ENCODE results near the gene MAPKAP1. TPM values are rescaled to one million over a fixed set of nuclear protein-coding genes. Genes with fewer than 3 reads are reported as not detected.

The MAPKAP1 gene
- polyA plus RNA-seq, 4 donors, result 38.4 to 57.4 (median 43.6) TPM

DNA sequence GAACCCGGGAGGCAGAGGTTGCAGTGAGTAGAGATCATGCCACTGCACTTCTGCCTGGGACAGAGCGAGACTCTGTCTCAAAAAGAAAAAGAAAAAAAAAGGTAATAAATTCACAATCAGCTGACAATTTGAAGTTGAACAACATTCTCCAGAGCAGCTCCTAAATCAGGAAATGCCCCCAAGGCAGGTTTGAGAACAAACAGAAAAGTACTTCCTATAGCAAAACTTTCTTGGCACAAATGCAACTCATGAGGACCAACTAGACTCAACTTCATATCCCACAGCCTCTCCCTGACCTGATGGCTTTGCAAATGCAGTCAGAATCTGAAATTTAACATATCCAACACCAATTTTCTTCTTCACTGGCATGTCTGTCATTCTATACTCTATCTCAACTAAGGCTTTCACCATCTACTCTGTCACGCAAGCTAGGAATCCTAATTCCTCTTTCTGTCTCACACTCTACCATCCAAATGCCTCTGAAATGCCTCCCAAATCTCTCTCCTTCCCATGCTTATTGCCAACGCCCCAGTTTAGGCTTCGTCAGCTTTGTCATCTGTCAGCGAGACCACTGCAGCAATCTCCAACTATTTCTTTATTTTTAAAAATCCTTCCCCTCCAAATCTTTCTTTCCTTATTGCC is 113.3 kb downstream of the MAPKAP1 start:
- no peak overlapping the region for H3K4me3 ChIP-seq (ENCODE audit: low read depth in 1 of 3, low read length in 3 of 3)
- H3K27me3 ChIP-seq (ENCODE audit: control insufficient read depth in 3 of 3, insufficient read depth in 3 of 3, low read length in 3 of 3), result no peaks in the 10 kb centered on the region
- peaks cover 0 to 5% (median 0%) of the 10 kb centered on the region in 3 donors for H3K36me3 ChIP-seq (ENCODE audit: control insufficient read depth in 3 of 3, insufficient read depth in 2 of 3, low read depth in 1 of 3, low read length in 3 of 3)
- H3K9me3 ChIP-seq (ENCODE audit: control insufficient read depth in 2 of 2, insufficient read depth in 1 of 2, low read depth in 1 of 2, low read length in 1 of 2), result no peaks in the 10 kb centered on the region
- 87 to 91% (median 89%) methylated on average over 6 of the region's 6 CpGs for WGBS, 3 donors
- DNase-seq (peak in 1 of 2 donors; percentile 4), FAIRE-seq (no peak)
- H3K4me1 ChIP-seq (ENCODE audit: control insufficient read depth in 3 of 3, insufficient read depth in 2 of 3, low read depth in 1 of 3, low read length in 2 of 3), result peaks cover 0 to 3% (median 0%) of the 10 kb centered on the region in 3 donors
- no peak overlapping the region for H3K27ac ChIP-seq (ENCODE audit: low read depth in 1 of 3, low read length in 2 of 3)

DNA sequence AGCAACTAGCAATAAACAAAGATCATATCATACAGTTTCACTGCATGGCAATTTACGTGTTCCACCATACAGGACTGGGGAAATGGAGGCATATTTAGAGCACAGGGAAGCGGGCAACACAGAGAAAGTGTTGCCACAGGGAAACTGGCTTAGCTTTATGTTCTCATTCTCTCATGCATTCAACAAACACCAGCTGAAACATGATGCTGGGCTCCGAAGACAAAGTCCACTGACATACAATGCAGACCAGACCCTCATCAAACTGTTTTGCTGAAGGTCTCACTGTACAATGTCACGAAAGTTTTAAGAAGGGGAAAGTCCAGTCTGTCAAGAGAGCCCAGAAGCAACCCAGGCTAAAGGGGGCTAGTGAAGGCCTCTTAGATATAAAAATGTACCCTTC is 115.1 kb downstream of the MAPKAP1 start:
- DNase-seq, result no peak
- Histone ChIP-seq H3K27ac (ENCODE audit: low read depth in 1 of 3, low read length in 2 of 3) (no peak overlapping the region), H3K4me1 (ENCODE audit: control insufficient read depth in 3 of 3, insufficient read depth in 2 of 3, low read depth in 1 of 3, low read length in 2 of 3) (peaks cover 0 to 3% (median 0%) of the 10 kb centered on the region in 3 donors), H3K4me3 (ENCODE audit: low read depth in 1 of 3, low read length in 3 of 3) (no peak overlapping the region), H3K27me3 (ENCODE audit: control insufficient read depth in 3 of 3, insufficient read depth in 3 of 3, low read length in 3 of 3) (no peaks in the 10 kb centered on the region), H3K36me3 (ENCODE audit: control insufficient read depth in 3 of 3, insufficient read depth in 2 of 3, low read depth in 1 of 3, low read length in 3 of 3) (peaks cover 0 to 5% (median 0%) of the 10 kb centered on the region in 3 donors), H3K9me3 (ENCODE audit: control insufficient read depth in 2 of 2, insufficient read depth in 1 of 2, low read depth in 1 of 2, low read length in 1 of 2) (no peaks in the 10 kb centered on the region)
- 95 to 98% (median 95%) methylated on average over 4 of the region's 4 CpGs for WGBS, 3 donors
- FAIRE-seq, result no peak

GRCh38 chr9:125591245-125591644 is 115.8 kb downstream of the MAPKAP1 start:
- Histone ChIP-seq H3K36me3 (ENCODE audit: control insufficient read depth in 3 of 3, insufficient read depth in 2 of 3, low read depth in 1 of 3, low read length in 3 of 3) (peaks cover 0 to 4% (median 0%) of the 10 kb centered on the region in 3 donors), H3K27ac (ENCODE audit: low read depth in 1 of 3, low read length in 2 of 3) (no peak overlapping the region), H3K4me3 (ENCODE audit: low read depth in 1 of 3, low read length in 3 of 3) (no peak overlapping the region), H3K4me1 (ENCODE audit: control insufficient read depth in 3 of 3, insufficient read depth in 2 of 3, low read depth in 1 of 3, low read length in 2 of 3) (peaks cover 0 to 3% (median 0%) of the 10 kb centered on the region in 3 donors), H3K27me3 (ENCODE audit: control insufficient read depth in 3 of 3, insufficient read depth in 3 of 3, low read length in 3 of 3) (no peaks in the 10 kb centered on the region), H3K9me3 (ENCODE audit: control insufficient read depth in 2 of 2, insufficient read depth in 1 of 2, low read depth in 1 of 2, low read length in 1 of 2) (no peaks in the 10 kb centered on the region)
- DNase-seq (no peak), FAIRE-seq (no peak)
- 85 to 91% (median 90%) methylated on average over 3 of the region's 3 CpGs for WGBS, 3 donors

DNA sequence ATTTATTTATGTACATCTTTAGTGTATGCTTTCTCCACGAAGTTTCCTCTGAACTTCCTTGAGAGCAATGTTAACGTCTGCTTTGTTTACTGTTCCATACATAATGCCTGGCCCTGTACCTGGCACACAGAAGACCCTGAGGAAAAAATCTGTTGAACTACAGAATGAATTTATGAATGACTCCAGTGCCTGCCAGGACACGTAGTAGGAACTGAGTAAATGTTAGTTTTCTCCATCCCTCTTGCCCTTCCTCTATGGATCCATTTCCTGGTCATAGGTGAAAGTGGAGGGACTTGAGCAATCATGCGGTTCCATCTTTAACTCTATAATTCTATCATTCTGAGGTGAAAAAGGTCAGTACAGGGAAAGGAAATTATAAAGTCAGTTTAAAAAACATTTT is 117.7 kb downstream of the MAPKAP1 start:
- Histone ChIP-seq H3K4me1 (ENCODE audit: control insufficient read depth in 3 of 3, insufficient read depth in 2 of 3, low read depth in 1 of 3, low read length in 2 of 3) (peaks cover 0 to 7% (median 0%) of the 10 kb centered on the region in 3 donors), H3K9me3 (ENCODE audit: control insufficient read depth in 2 of 2, insufficient read depth in 1 of 2, low read depth in 1 of 2, low read length in 1 of 2) (no peaks in the 10 kb centered on the region), H3K36me3 (ENCODE audit: control insufficient read depth in 3 of 3, insufficient read depth in 2 of 3, low read depth in 1 of 3, low read length in 3 of 3) (peaks cover 0 to 10% (median 2%) of the 10 kb centered on the region in 3 donors), H3K27me3 (ENCODE audit: control insufficient read depth in 3 of 3, insufficient read depth in 3 of 3, low read length in 3 of 3) (no peaks in the 10 kb centered on the region), H3K27ac (ENCODE audit: low read depth in 1 of 3, low read length in 2 of 3) (no peak overlapping the region), H3K4me3 (ENCODE audit: low read depth in 1 of 3, low read length in 3 of 3) (no peak overlapping the region)
- FAIRE-seq (no peak), DNase-seq (no peak)
- WGBS, 3 donors, result 64 to 65% (median 64%) methylated on average over 4 of the region's 4 CpGs

DNA sequence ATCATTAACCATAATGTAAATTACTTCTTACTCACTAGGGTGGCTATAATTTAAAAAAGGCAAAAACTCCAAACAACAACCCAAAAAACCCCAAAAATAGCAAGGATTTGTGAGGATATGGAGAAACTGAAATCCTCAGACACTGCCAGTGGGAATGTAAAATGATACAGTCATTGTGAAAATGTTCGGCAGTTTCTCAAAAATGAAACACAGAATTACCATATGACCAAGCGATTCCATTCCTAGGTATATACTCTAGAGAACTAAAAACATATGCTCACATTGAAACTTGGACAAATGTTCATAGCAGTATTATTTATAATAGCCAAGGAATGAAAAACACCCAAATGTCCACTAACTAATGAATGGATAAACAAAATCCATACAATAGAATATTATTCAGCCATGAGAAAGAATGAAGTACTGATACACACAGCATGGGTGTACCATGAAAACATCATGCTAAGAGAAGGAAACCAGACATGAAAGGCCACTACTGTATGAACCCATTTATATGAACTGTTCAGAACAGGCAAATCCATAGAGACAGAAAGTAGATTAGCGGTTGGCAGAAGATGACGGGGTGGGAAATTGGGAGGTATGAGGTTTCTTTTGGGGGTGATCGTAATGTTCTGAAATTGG is 119.1 kb downstream of the MAPKAP1 start:
- H3K9me3 ChIP-seq (ENCODE audit: control insufficient read depth in 2 of 2, insufficient read depth in 1 of 2, low read depth in 1 of 2, low read length in 1 of 2), result no peaks in the 10 kb centered on the region
- H3K4me1 ChIP-seq (ENCODE audit: control insufficient read depth in 3 of 3, insufficient read depth in 2 of 3, low read depth in 1 of 3, low read length in 2 of 3), result peaks cover 0 to 4% (median 0%) of the 10 kb centered on the region in 3 donors
- FAIRE-seq (no peak), DNase-seq (no peak)
- no peaks in the 10 kb centered on the region for H3K27me3 ChIP-seq (ENCODE audit: control insufficient read depth in 3 of 3, insufficient read depth in 3 of 3, low read length in 3 of 3)
- H3K27ac ChIP-seq (ENCODE audit: low read depth in 1 of 3, low read length in 2 of 3), result no peak overlapping the region
- H3K4me3 ChIP-seq (ENCODE audit: low read depth in 1 of 3, low read length in 3 of 3), result no peak overlapping the region
- WGBS, 3 donors, result 93 to 96% (median 95%) methylated on average over 5 of the region's 5 CpGs
- H3K36me3 ChIP-seq (ENCODE audit: control insufficient read depth in 3 of 3, insufficient read depth in 2 of 3, low read depth in 1 of 3, low read length in 3 of 3), result peaks cover 0 to 13% (median 2%) of the 10 kb centered on the region in 3 donors

GRCh38 chr9:125586172-125586511 is 120.9 kb downstream of the MAPKAP1 start:
- WGBS, 3 donors, result 18 to 39% (median 20%) methylated on average over 3 of the region's 3 CpGs
- no peak overlapping the region for H3K27ac ChIP-seq (ENCODE audit: low read depth in 1 of 3, low read length in 2 of 3)
- no peaks in the 10 kb centered on the region for H3K27me3 ChIP-seq (ENCODE audit: control insufficient read depth in 3 of 3, insufficient read depth in 3 of 3, low read length in 3 of 3)
- peaks cover 2 to 13% (median 4%) of the 10 kb centered on the region in 3 donors for H3K36me3 ChIP-seq (ENCODE audit: control insufficient read depth in 3 of 3, insufficient read depth in 2 of 3, low read depth in 1 of 3, low read length in 3 of 3)
- H3K9me3 ChIP-seq (ENCODE audit: control insufficient read depth in 2 of 2, insufficient read depth in 1 of 2, low read depth in 1 of 2, low read length in 1 of 2), result no peaks in the 10 kb centered on the region
- H3K4me3 ChIP-seq (ENCODE audit: low read depth in 1 of 3, low read length in 3 of 3), result no peak overlapping the region
- no peak for FAIRE-seq
- DNase-seq, result peak; percentile 33 to 45
- peaks cover 0 to 4% (median 0%) of the 10 kb centered on the region in 3 donors for H3K4me1 ChIP-seq (ENCODE audit: control insufficient read depth in 3 of 3, insufficient read depth in 2 of 3, low read depth in 1 of 3, low read length in 2 of 3)

DNA sequence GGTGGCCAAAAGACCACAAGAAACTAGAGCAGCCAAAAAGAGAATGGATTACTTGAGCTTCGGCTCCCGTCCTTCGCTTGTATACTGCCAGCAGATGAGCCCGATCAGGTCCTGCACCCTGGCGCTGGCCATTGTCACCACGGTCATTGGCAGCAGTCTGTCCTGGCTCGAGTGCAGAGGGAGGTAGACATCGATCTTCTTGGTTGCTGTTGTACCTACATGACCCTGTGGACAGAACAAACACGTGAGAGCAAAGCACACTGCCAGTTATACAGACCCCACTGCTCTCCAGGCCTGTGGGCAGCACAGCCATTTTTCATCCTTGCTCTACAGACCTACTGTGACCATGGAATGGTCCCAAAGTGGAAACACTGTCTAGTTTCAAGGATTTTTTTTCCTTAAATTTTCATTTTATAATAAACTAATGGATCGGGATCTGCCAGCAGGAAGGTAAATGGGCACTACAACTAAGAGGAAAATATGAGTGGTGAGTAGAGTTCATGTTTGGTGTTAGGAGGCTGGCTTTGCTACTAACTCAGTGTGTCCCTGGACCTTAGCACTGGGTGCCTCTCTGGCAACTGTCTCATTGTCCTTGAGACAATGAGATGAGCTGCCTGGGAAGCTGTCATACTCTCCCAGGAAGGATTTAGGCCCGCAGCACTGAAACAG is 121.4 kb downstream of the MAPKAP1 start:
- Histone ChIP-seq H3K36me3 (ENCODE audit: control insufficient read depth in 3 of 3, insufficient read depth in 2 of 3, low read depth in 1 of 3, low read length in 3 of 3) (peaks cover 2 to 13% (median 4%) of the 10 kb centered on the region in 3 donors), H3K9me3 (ENCODE audit: control insufficient read depth in 2 of 2, insufficient read depth in 1 of 2, low read depth in 1 of 2, low read length in 1 of 2) (no peaks in the 10 kb centered on the region), H3K4me1 (ENCODE audit: control insufficient read depth in 3 of 3, insufficient read depth in 2 of 3, low read depth in 1 of 3, low read length in 2 of 3) (peaks cover 0 to 4% (median 0%) of the 10 kb centered on the region in 3 donors), H3K27me3 (ENCODE audit: control insufficient read depth in 3 of 3, insufficient read depth in 3 of 3, low read length in 3 of 3) (no peaks in the 10 kb centered on the region), H3K27ac (ENCODE audit: low read depth in 1 of 3, low read length in 2 of 3) (no peak overlapping the region), H3K4me3 (ENCODE audit: low read depth in 1 of 3, low read length in 3 of 3) (no peak overlapping the region)
- no peak for DNase-seq
- WGBS, 3 donors, result 89 to 93% (median 92%) methylated on average over 11 of the region's 11 CpGs
- FAIRE-seq, result no peak

DNA sequence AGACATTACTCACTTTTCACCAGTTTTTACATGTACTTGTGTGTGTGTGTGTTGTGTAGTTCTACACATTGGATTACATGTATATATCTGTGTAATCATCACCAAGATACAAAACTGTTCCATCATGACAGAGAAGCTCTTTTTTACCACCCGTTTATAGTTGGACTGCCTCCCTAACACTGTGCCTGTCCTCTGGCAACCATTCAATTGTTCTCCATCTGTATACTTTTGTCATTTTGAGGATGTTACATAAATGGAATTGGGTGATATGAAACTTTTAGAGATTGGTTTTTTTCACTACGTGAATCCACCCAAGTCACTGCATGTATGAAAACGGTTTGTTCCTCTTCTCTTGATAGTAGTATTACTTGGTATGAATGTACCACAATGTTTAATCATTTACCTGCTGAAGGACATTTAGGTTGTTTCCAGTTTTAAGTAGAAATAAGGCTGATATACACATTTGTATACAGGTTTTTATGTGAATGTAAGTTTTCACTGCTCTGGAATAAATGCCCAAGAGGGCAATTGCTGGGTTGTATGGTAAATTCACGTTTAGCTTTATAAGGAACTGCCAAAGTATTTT is 126.2 kb downstream of the MAPKAP1 start:
- Histone ChIP-seq H3K27ac (ENCODE audit: low read depth in 1 of 3, low read length in 2 of 3) (no peak overlapping the region), H3K27me3 (ENCODE audit: control insufficient read depth in 3 of 3, insufficient read depth in 3 of 3, low read length in 3 of 3) (no peaks in the 10 kb centered on the region), H3K4me1 (ENCODE audit: control insufficient read depth in 3 of 3, insufficient read depth in 2 of 3, low read depth in 1 of 3, low read length in 2 of 3) (peaks cover 0 to under 1% (median 0%) of the 10 kb centered on the region in 3 donors), H3K9me3 (ENCODE audit: control insufficient read depth in 2 of 2, insufficient read depth in 1 of 2, low read depth in 1 of 2, low read length in 1 of 2) (peaks cover 0 to 3% of the 10 kb centered on the region in 2 donors), H3K4me3 (ENCODE audit: low read depth in 1 of 3, low read length in 3 of 3) (no peak overlapping the region), H3K36me3 (ENCODE audit: control insufficient read depth in 3 of 3, insufficient read depth in 2 of 3, low read depth in 1 of 3, low read length in 3 of 3) (peaks cover 2 to 13% (median 4%) of the 10 kb centered on the region in 3 donors)
- DNase-seq (no peak), FAIRE-seq (no peak)
- 86 to 88% (median 88%) methylated on average over 4 of the region's 4 CpGs for WGBS, 3 donors

Measured in small intestine (tissue), 7 donors.